Thyroid gland (tissue), 4 donors: Measurements from ENCODE around the gene EP400. TPM values are rescaled to one million over a fixed set of nuclear protein-coding genes. Genes with fewer than 3 reads are reported as not detected.

Experiments used
- DNase-seq, 2 donors: peaks; one replicate each; pipeline ENCODE4 v3.0.0-alpha.2; 2019
- H3K27ac ChIP-seq, 3 donors: fragments of 200-600 bp; sonication (generic); 1 replicate in 2 of 3; 2 replicates in 1 of 3; pipeline ENCODE4 v1.5.1; 2016 to 2019; ENCODE audit warnings: mild to moderate bottlenecking in 1 of 3, moderate library complexity in 1 of 3
- H3K27me3 ChIP-seq: fragments of 200-600 bp; sonication (generic); one replicate; pipeline ENCODE4 v1.5.1; 2019
- H3K36me3 ChIP-seq, 2 donors: fragments of 200-600 bp; sonication (generic); one replicate each; pipeline ENCODE4 v1.5.1; 2016 to 2019
- H3K4me1 ChIP-seq, 2 donors: fragments of 200-600 bp; sonication (generic); one replicate each; pipeline ENCODE4 v1.5.1; 2017 to 2019
- H3K4me3 ChIP-seq, 3 donors: fragments of 200-600 bp; sonication (generic); replicated peaks in 1 of 3; 1 replicate in 2 of 3; 2 replicates in 1 of 3; pipeline ENCODE4 v1.5.1; 2016; ENCODE audit warnings: mild to moderate bottlenecking in 1 of 3
- H3K9me3 ChIP-seq: fragments of 200-600 bp; sonication (generic); one replicate; pipeline ENCODE4 v1.5.1; 2017
- POLR2A ChIP-seq, 2 donors: fragments of 450-650 bp; IDR thresholded peaks; one replicate each; pipeline ENCODE4 v1.6.1; 2017; ENCODE audit warnings: antibody characterized with exemption in 2 of 2, mild to moderate bottlenecking in 2 of 2, moderate library complexity in 1 of 2
- WGBS, 2 donors: methylation state at CpG; one replicate each; pipeline ENCODE4 v1.1.5; 2017; 5-methylcytosine and 5-hydroxymethylcytosine counted together
- intact Hi-C: fragments of 100-400 bp; cut with DNase I; formaldehyde crosslinking; loops from one replicate; pipeline ENCODE4 v1.15.1; 2023
- total RNA-seq, 4 donors: library from RNA; depleted of rRNA; stranded (reverse); fragments of >200 nt; gene quantifications; one replicate each; pipeline ENCODE4 v1.2.3, GENCODE V29; 2016
- TF ChIP-seq, protein P1 (sequence below), 6 experiments: fragments of 200-600 bp in 3 of 6; fragments of 450-650 bp in 3 of 6; sonication (generic) in 3 of 6; IDR thresholded peaks; one replicate each; pipeline ENCODE4 v1.5.1; 2016 to 2019; ENCODE audit warnings: antibody characterized with exemption in 6 of 6, mild to moderate bottlenecking in 2 of 6, inconsistent platforms in 1 of 6, moderate library complexity in 1 of 6

Gene EP400
- total RNA-seq, 4 donors from 2014 or later = 22.1 to 51.8 (median 25.4) TPM

- H3K4me3 ChIP-seq = no peak overlapping the region
- no peak overlapping the region for H3K27ac ChIP-seq
- no peaks in the 10 kb centered on the region for H3K4me1 ChIP-seq
- intact Hi-C loops = no loop called here
- H3K36me3 ChIP-seq = peaks cover 60 to 74% of the 10 kb centered on the region in 2 donors
- no peak for DNase-seq
- H3K27me3 ChIP-seq = no peaks in the 10 kb centered on the region
- 95 to 96% methylated on average over 11 of the region's 11 CpGs for WGBS, 2 donors
- TF ChIP-seq, protein P1, sequence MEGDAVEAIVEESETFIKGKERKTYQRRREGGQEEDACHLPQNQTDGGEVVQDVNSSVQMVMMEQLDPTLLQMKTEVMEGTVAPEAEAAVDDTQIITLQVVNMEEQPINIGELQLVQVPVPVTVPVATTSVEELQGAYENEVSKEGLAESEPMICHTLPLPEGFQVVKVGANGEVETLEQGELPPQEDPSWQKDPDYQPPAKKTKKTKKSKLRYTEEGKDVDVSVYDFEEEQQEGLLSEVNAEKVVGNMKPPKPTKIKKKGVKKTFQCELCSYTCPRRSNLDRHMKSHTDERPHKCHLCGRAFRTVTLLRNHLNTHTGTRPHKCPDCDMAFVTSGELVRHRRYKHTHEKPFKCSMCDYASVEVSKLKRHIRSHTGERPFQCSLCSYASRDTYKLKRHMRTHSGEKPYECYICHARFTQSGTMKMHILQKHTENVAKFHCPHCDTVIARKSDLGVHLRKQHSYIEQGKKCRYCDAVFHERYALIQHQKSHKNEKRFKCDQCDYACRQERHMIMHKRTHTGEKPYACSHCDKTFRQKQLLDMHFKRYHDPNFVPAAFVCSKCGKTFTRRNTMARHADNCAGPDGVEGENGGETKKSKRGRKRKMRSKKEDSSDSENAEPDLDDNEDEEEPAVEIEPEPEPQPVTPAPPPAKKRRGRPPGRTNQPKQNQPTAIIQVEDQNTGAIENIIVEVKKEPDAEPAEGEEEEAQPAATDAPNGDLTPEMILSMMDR (IDR thresholded peaks at IDR 0.05) = no peak
- TF ChIP-seq POLR2A (IDR thresholded peaks at IDR 0.05) = no peak
- H3K9me3 ChIP-seq = no peaks in the 10 kb centered on the region
Observed at GRCh38 chr12:131991816-131992430, 42.2 kb downstream of the EP400 start.

DNA sequence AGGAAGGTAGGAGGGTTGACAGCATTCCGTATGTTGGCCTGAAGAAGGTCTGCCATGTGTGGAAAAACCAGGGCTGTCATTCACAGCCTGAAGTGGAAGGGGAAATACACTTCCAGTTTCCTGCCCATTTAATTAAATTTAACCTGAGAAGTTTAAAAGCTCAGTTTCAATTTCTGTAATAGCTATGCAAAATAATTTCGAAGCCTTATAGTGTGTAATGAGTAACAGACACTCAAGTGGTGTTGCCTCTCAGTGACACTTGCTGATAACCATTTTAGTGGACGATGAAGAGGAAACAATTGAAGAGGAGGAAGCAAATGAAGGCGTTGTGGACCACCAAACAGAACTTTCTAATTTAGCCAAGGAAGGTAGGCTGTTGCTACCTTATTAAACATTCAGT is 44.8 kb downstream of the EP400 start:
- Histone ChIP-seq H3K27me3 (no peaks in the 10 kb centered on the region), H3K4me3 (no peak overlapping the region), H3K27ac (no peak overlapping the region), H3K4me1 (no peaks in the 10 kb centered on the region), H3K9me3 (no peaks in the 10 kb centered on the region), H3K36me3 (peaks cover 49 to 56% of the 10 kb centered on the region in 2 donors)
- no peak for DNase-seq
- intact Hi-C loops = no loop called here
- WGBS, 2 donors = 91 to 93% methylated on average over 4 of the region's 4 CpGs
- TF ChIP-seq POLR2A (IDR thresholded peaks at IDR 0.05) = no peak
- TF ChIP-seq, protein P1 (IDR thresholded peaks at IDR 0.05) = no peak

DNA sequence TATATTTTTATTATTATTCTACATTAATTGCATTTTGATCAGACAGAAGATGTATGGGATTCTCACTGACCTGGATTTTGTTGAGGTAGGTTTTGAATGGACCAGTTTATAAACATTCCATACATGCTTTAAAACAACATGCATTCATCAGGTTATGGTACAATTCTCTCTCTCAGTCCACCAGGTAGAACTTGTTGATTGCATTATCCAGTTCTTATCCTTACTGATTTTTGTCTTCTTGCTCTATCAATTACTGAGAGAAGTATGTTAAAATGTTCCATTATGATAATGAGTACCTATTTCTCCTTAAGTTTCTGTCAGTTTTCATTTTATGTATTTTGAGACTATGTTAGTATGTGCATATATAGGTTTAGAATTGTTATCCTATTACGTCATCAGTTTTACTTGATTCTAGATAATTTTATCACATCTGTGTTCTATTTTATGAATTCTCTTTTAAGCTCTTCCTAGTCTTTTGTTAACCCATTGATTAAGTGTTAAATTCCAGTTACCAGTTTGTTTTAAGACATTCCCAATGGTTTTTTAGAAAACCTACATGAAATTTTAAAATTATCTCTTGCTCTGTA is 50.6 kb downstream of the EP400 start:
- H3K27ac ChIP-seq = no peak overlapping the region
- H3K36me3 ChIP-seq = peaks cover 2 to 7% of the 10 kb centered on the region in 2 donors
- WGBS, 2 donors = 100% methylated on average over 1 of the region's 1 CpG
- no peaks in the 10 kb centered on the region for H3K9me3 ChIP-seq
- no peak for DNase-seq
- TF ChIP-seq, protein P1 (IDR thresholded peaks at IDR 0.05) = no peak
- no peak for TF ChIP-seq POLR2A (IDR thresholded peaks at IDR 0.05)
- H3K4me3 ChIP-seq = no peak overlapping the region
- H3K4me1 ChIP-seq = no peaks in the 10 kb centered on the region
- no peaks in the 10 kb centered on the region for H3K27me3 ChIP-seq
- intact Hi-C loops = loop anchor here (5.0 kb wide), 1 partner anchor 148 kb away; no protein-coding TSS in a partner anchor

- no peak for DNase-seq
- H3K4me3 ChIP-seq = no peak overlapping the region
- intact Hi-C loops = loop anchor here (5.0 kb wide), 1 partner anchor 152 kb away; no protein-coding TSS in a partner anchor
- no peaks in the 10 kb centered on the region for H3K4me1 ChIP-seq
- no peak for TF ChIP-seq POLR2A (IDR thresholded peaks at IDR 0.05)
- TF ChIP-seq, protein P1 (IDR thresholded peaks at IDR 0.05) = no peak
- H3K9me3 ChIP-seq = no peaks in the 10 kb centered on the region
- H3K27me3 ChIP-seq = no peaks in the 10 kb centered on the region
- H3K36me3 ChIP-seq = peaks cover 19 to 25% of the 10 kb centered on the region in 2 donors
- WGBS, 2 donors = 71 to 88% methylated on average over 1 of the region's 1 CpG
- no peak overlapping the region for H3K27ac ChIP-seq
Observed at GRCh38 chr12:132003846-132004245, 54.1 kb downstream of the EP400 start.

DNA sequence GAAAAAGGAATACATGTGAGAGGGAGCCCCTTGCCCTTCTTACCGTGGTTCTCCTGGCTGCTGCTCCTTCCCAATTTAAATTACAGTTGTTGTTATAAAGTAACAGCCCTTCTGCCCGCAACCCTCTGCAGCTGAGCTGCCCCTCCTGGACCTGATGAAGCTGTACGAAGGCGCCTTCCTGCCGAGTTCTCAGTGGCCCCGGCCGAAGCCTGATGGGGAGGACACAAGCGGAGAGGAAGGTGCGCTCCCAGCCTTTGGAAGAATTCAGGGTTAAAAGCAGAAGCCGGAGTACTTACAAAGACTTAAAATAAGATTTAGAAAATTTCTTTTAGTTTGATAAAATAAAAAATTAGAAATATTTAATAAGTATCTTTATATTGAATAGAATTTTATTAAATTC is 55.2 kb downstream of the EP400 start:
- Histone ChIP-seq H3K9me3 (no peaks in the 10 kb centered on the region), H3K27ac (no peak overlapping the region), H3K36me3 (peaks cover 19 to 25% of the 10 kb centered on the region in 2 donors), H3K4me3 (no peak overlapping the region), H3K4me1 (no peaks in the 10 kb centered on the region), H3K27me3 (no peaks in the 10 kb centered on the region)
- intact Hi-C loops = loop anchor here (5.0 kb wide), 1 partner anchor 153 kb away; no protein-coding TSS in a partner anchor
- 93% methylated on average over 10 of the region's 10 CpGs for WGBS, 2 donors
- DNase-seq = no peak
- no peak for TF ChIP-seq POLR2A (IDR thresholded peaks at IDR 0.05)
- TF ChIP-seq, protein P1 (IDR thresholded peaks at IDR 0.05) = no peak
